Activated naive CD8-positive, alpha-beta T cell (primary cell): Measurements from ENCODE around the gene TAS2R1.

Source experiments
- H3K27ac Mint-ChIP-seq: one replicate; pipeline ENCODE4 v1.8.0; 2021; ENCODE audit warnings: mixed read lengths
- H3K27me3 Mint-ChIP-seq: one replicate; pipeline ENCODE4 v1.8.0; 2021; ENCODE audit warnings: mixed read lengths
- H3K36me3 Mint-ChIP-seq: one replicate; pipeline ENCODE4 v1.8.0; 2021; ENCODE audit warnings: mixed read lengths
- H3K4me1 Mint-ChIP-seq: one replicate; pipeline ENCODE4 v1.8.0; 2021; ENCODE audit warnings: low read depth, mixed read lengths
- H3K4me3 Mint-ChIP-seq: one replicate; pipeline ENCODE4 v1.8.0; 2021; ENCODE audit warnings: mild to moderate bottlenecking, mixed read lengths
- H3K9me3 Mint-ChIP-seq: one replicate; pipeline ENCODE4 v1.8.0; 2021; ENCODE audit warnings: low read depth, mixed read lengths

The TAS2R1 gene

GRCh38 chr5:9630251-9630650 is at the start of gene TAS2R1:
Gene TAS2R1 (minus strand): TSS chr5:9630351. CDS start chr5:9630032, 319 bp downstream.
- Mint-ChIP-seq H3K27me3 (no peaks in the 10 kb centered on the region), H3K27ac (no peak within 1 kb of the TSS), H3K4me3 (no peak within 1 kb of the TSS), H3K4me1 (no peaks in the 10 kb centered on the region), H3K9me3 (peaks cover 13% of the 10 kb centered on the region), H3K36me3 (no peaks in the 10 kb centered on the region)

GRCh38 chr5:9670371-9670770 is 40.2 kb upstream of the TAS2R1 start:
- Mint-ChIP-seq H3K27me3 (no peaks in the 10 kb centered on the region), H3K4me3 (no peak overlapping the region), H3K9me3 (peaks cover 25% of the 10 kb centered on the region), H3K4me1 (no peaks in the 10 kb centered on the region), H3K27ac (no peak overlapping the region), H3K36me3 (no peaks in the 10 kb centered on the region)

- H3K9me3 Mint-ChIP-seq: peaks cover 29% of the 10 kb centered on the region
- no peaks in the 10 kb centered on the region for H3K27me3 Mint-ChIP-seq
- no peaks in the 10 kb centered on the region for H3K36me3 Mint-ChIP-seq
- H3K27ac Mint-ChIP-seq: no peak overlapping the region
- no peaks in the 10 kb centered on the region for H3K4me1 Mint-ChIP-seq
- no peak overlapping the region for H3K4me3 Mint-ChIP-seq
These were observed 37.8 kb upstream of the TAS2R1 start for GRCh38 chr5:9667906-9668305.

- Mint-ChIP-seq H3K27me3 (no peaks in the 10 kb centered on the region), H3K36me3 (no peaks in the 10 kb centered on the region), H3K9me3 (peaks cover 19% of the 10 kb centered on the region), H3K27ac (no peak overlapping the region), H3K4me1 (no peaks in the 10 kb centered on the region), H3K4me3 (no peak overlapping the region)
These were observed 33.7 kb upstream of the TAS2R1 start for GRCh38 chr5:9663891-9664290.

- no peak overlapping the region for H3K4me3 Mint-ChIP-seq
- H3K4me1 Mint-ChIP-seq: no peaks in the 10 kb centered on the region
- peaks cover 8% of the 10 kb centered on the region for H3K9me3 Mint-ChIP-seq
- H3K36me3 Mint-ChIP-seq: no peaks in the 10 kb centered on the region
- H3K27me3 Mint-ChIP-seq: no peaks in the 10 kb centered on the region
- no peak overlapping the region for H3K27ac Mint-ChIP-seq
These were observed 31.3 kb upstream of the TAS2R1 start for GRCh38 chr5:9661316-9662015.

- no peaks in the 10 kb centered on the region for H3K4me1 Mint-ChIP-seq
These were observed 28.6 kb upstream of the TAS2R1 start for GRCh38 chr5:9658706-9659105.

GRCh38 chr5:9657819-9658218 is 27.7 kb upstream of the TAS2R1 start:
- H3K27me3 Mint-ChIP-seq: no peaks in the 10 kb centered on the region
- H3K4me1 Mint-ChIP-seq: no peaks in the 10 kb centered on the region
- H3K27ac Mint-ChIP-seq: no peak overlapping the region
- H3K36me3 Mint-ChIP-seq: no peaks in the 10 kb centered on the region
- H3K9me3 Mint-ChIP-seq: no peaks in the 10 kb centered on the region
- no peak overlapping the region for H3K4me3 Mint-ChIP-seq

More at GRCh38 chr5:9658706-9659105, 28.6 kb upstream of the TAS2R1 start:
- Mint-ChIP-seq H3K27ac (no peak overlapping the region), H3K27me3 (no peaks in the 10 kb centered on the region), H3K4me3 (no peak overlapping the region), H3K36me3 (no peaks in the 10 kb centered on the region), H3K9me3 (no peaks in the 10 kb centered on the region)

- Mint-ChIP-seq H3K9me3 (no peaks in the 10 kb centered on the region), H3K4me3 (no peak overlapping the region), H3K36me3 (no peaks in the 10 kb centered on the region), H3K4me1 (no peaks in the 10 kb centered on the region), H3K27me3 (no peaks in the 10 kb centered on the region), H3K27ac (no peak overlapping the region)
These were observed 25.5 kb upstream of the TAS2R1 start for GRCh38 chr5:9655641-9656040.

- Mint-ChIP-seq H3K9me3 (no peaks in the 10 kb centered on the region), H3K36me3 (no peaks in the 10 kb centered on the region), H3K4me3 (no peak overlapping the region), H3K27ac (no peak overlapping the region), H3K4me1 (no peaks in the 10 kb centered on the region), H3K27me3 (no peaks in the 10 kb centered on the region)
These were observed 24.7 kb upstream of the TAS2R1 start for GRCh38 chr5:9654886-9655285.

- Mint-ChIP-seq H3K27me3 (no peaks in the 10 kb centered on the region), H3K4me1 (no peaks in the 10 kb centered on the region), H3K36me3 (no peaks in the 10 kb centered on the region), H3K9me3 (no peaks in the 10 kb centered on the region), H3K27ac (no peak overlapping the region), H3K4me3 (no peak overlapping the region)
These were observed 23.7 kb upstream of the TAS2R1 start for GRCh38 chr5:9653811-9654210.

- Mint-ChIP-seq H3K36me3 (no peaks in the 10 kb centered on the region), H3K4me1 (no peaks in the 10 kb centered on the region), H3K4me3 (no peak overlapping the region), H3K27ac (no peak overlapping the region), H3K9me3 (no peaks in the 10 kb centered on the region), H3K27me3 (no peaks in the 10 kb centered on the region)
These were observed 22.9 kb upstream of the TAS2R1 start for GRCh38 chr5:9653061-9653460.

GRCh38 chr5:9652295-9652694 is 22.1 kb upstream of the TAS2R1 start:
- H3K4me3 Mint-ChIP-seq: no peak overlapping the region

GRCh38 chr5:9646843-9647242 is 16.7 kb upstream of the TAS2R1 start:
- no peaks in the 10 kb centered on the region for H3K9me3 Mint-ChIP-seq

More at GRCh38 chr5:9652295-9652694, 22.1 kb upstream of the TAS2R1 start:
- Mint-ChIP-seq H3K27ac (no peak overlapping the region), H3K27me3 (no peaks in the 10 kb centered on the region), H3K36me3 (no peaks in the 10 kb centered on the region), H3K4me1 (no peaks in the 10 kb centered on the region), H3K9me3 (no peaks in the 10 kb centered on the region)

GRCh38 chr5:9644630-9645029 is 14.5 kb upstream of the TAS2R1 start:
- H3K36me3 Mint-ChIP-seq: no peaks in the 10 kb centered on the region
- peaks cover 1% of the 10 kb centered on the region for H3K9me3 Mint-ChIP-seq
- no peak overlapping the region for H3K4me3 Mint-ChIP-seq
- no peak overlapping the region for H3K27ac Mint-ChIP-seq
- H3K4me1 Mint-ChIP-seq: no peaks in the 10 kb centered on the region
- no peaks in the 10 kb centered on the region for H3K27me3 Mint-ChIP-seq

More at GRCh38 chr5:9646843-9647242, 16.7 kb upstream of the TAS2R1 start:
- H3K27me3 Mint-ChIP-seq: no peaks in the 10 kb centered on the region
- no peak overlapping the region for H3K27ac Mint-ChIP-seq
- H3K36me3 Mint-ChIP-seq: no peaks in the 10 kb centered on the region
- H3K4me1 Mint-ChIP-seq: no peaks in the 10 kb centered on the region
- H3K4me3 Mint-ChIP-seq: no peak overlapping the region

- peaks cover 5% of the 10 kb centered on the region for H3K9me3 Mint-ChIP-seq
- no peaks in the 10 kb centered on the region for H3K36me3 Mint-ChIP-seq
- H3K4me1 Mint-ChIP-seq: no peaks in the 10 kb centered on the region
- H3K27ac Mint-ChIP-seq: no peak overlapping the region
- no peak overlapping the region for H3K4me3 Mint-ChIP-seq
- no peaks in the 10 kb centered on the region for H3K27me3 Mint-ChIP-seq
These were observed 12.5 kb upstream of the TAS2R1 start for GRCh38 chr5:9642621-9643020.

- Mint-ChIP-seq H3K27ac (no peak overlapping the region), H3K4me3 (no peak overlapping the region), H3K27me3 (no peaks in the 10 kb centered on the region), H3K36me3 (no peaks in the 10 kb centered on the region), H3K9me3 (peaks cover 5% of the 10 kb centered on the region), H3K4me1 (no peaks in the 10 kb centered on the region)
These were observed 11.7 kb upstream of the TAS2R1 start for GRCh38 chr5:9641806-9642355.
